Hepatocyte (in vitro differentiated cells): ENCODE results near the gene TANGO6.

Experiments used
- CTCF ChIP-seq: fragments of 200-600 bp; sonication (generic); IDR thresholded peaks from 2 replicates; pipeline ENCODE4 v1.5.1; 2016; ENCODE audit warnings: antibody characterized with exemption, mild to moderate bottlenecking; ENCODE audit not compliant: poor library complexity
- EZH2 ChIP-seq: fragments of 200-600 bp; sonication (generic); IDR thresholded peaks from 2 replicates; pipeline ENCODE4 v1.6.1; 2016; ENCODE audit warnings: antibody characterized with exemption, mild to moderate bottlenecking, borderline replicate concordance
- EZH2phosphoT487 ChIP-seq: fragments of 200-600 bp; sonication (generic); IDR thresholded peaks from one replicate; pipeline ENCODE4 v1.6.1; 2018; ENCODE audit warnings: antibody characterized with exemption, mild to moderate bottlenecking, low read depth, moderate library complexity; ENCODE audit not compliant: unreplicated experiment, severe bottlenecking

- no peak for TF ChIP-seq CTCF
- no peak for TF ChIP-seq EZH2
- TF ChIP-seq EZH2phosphoT487 = no peak
Measured at GRCh38 chr16:69035375-69035774, 192.0 kb downstream of the TANGO6 start.
